IMR-90 (cell line): ENCODE data around the gene ARPC5. TPM values are rescaled to one million over a fixed set of nuclear protein-coding genes. Genes with fewer than 3 reads are reported as not detected.

Experiments used
- CEBPB ChIP-seq: IDR thresholded peaks from 2 replicates; pipeline ENCODE4 v1.6.1; 2012; ENCODE audit warnings: low read depth, low read length, improper control_type of control experiment
- RAD21 ChIP-seq: IDR thresholded peaks from 2 replicates; pipeline ENCODE4 v1.6.1; 2012; ENCODE audit warnings: low read length, improper control_type of control experiment
- polyA plus RNA-seq, 3 experiments: library from polyadenylated mRNA; depleted of rRNA; stranded (reverse); fragments of >200 nt; gene quantifications; 2 replicates each; pipeline ENCODE4 v1.2.3, GENCODE V29; 2012; ENCODE audit warnings: low replicate concordance in 1 of 3
- total RNA-seq: library from RNA; depleted of rRNA; stranded (reverse); fragments of >200 nt; gene quantifications from 2 replicates; pipeline ENCODE4 v1.2.3, GENCODE V29; 2012
- TF ChIP-seq, protein P1 (sequence below): fragments of 150-350 bp; IDR thresholded peaks from 2 replicates; pipeline ENCODE4 v1.6.1; 2016; ENCODE audit warnings: low read depth, mild to moderate bottlenecking, low read length, moderate library complexity, borderline replicate concordance

Gene ARPC5
- total and polyA plus RNA-seq, 2 of the 4 experiments (the other 2 are of a cell fraction), result 132 to 212 TPM

DNA sequence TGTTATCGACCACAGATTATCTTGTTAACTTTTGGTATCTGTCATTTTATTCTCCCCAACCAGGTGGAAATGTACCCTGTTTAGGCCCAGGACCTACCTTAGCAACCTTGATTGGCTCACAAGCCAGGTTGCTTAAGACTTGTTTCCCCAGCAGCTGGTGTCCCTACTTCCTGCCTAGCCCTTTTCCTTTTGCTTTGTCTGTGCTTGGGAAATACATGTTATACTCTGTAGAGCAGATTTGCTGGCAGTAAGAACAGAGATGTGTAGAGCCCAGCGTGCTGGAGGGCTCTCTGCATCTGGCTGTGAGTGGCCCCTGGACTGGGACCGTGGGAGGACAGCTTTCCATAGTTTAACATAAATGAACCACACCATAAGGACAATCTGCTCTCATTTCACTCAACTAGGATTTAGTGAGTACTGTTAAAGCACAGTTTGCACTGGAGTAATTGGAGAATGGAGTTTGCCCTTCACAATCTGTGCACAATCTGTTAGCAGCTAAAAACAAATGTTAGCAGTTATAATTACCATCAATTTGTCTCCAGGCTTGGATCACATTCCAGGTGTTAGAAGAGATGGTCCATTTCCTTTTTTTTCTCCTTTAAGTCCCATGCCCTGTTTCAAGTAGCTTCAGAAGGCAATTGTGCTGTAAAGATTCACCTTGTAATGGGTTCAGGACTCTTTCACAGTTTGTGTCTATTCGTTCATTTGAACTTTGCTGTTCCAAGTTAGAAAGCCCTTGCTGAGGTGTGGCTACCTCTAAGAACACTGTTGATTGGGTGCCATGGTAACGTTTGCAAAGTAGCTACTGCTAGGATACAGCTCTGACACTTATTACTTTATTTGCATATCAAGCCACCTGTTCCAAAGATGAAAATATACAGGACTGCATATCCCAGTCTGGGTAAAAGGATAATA, 17.2 kb upstream of the ARPC5 start, which contains the start of gene APOBEC4 (continued):
- TF ChIP-seq, protein P1, sequence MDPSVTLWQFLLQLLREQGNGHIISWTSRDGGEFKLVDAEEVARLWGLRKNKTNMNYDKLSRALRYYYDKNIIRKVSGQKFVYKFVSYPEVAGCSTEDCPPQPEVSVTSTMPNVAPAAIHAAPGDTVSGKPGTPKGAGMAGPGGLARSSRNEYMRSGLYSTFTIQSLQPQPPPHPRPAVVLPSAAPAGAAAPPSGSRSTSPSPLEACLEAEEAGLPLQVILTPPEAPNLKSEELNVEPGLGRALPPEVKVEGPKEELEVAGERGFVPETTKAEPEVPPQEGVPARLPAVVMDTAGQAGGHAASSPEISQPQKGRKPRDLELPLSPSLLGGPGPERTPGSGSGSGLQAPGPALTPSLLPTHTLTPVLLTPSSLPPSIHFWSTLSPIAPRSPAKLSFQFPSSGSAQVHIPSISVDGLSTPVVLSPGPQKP, result no peak
- no peak for TF ChIP-seq CEBPB
- no peak for TF ChIP-seq RAD21
